Measurements from ENCODE around the gene TALDO1. TPM values are rescaled to one million over a fixed set of nuclear protein-coding genes. Genes with fewer than 3 reads are reported as not detected.

TALDO1 gene
- total RNA-seq, 1 experiment from 2014 or later, result 268 TPM

GRCh38 chr11:770642-771616, 23.7 kb downstream of the TALDO1 start:
- Histone ChIP-seq H3K9me3 (ENCODE audit: control insufficient read depth, low read depth, low read length) (no peaks in the 10 kb centered on the region), H3T11ph (ENCODE audit: low read length) (no peak overlapping the region), H3K27ac (ENCODE audit: insufficient read length, low read depth, low read length) (no peak overlapping the region), H2AK5ac (ENCODE audit: insufficient read length, low read length) (no peak overlapping the region), H3K4ac (ENCODE audit: low read depth, low read length) (no peak overlapping the region), H3K56ac (ENCODE audit: insufficient read length, low read depth, low read length) (no peak overlapping the region), H2AFZ (ENCODE audit: low read length) (no peak overlapping the region), H3K79me1 (ENCODE audit: insufficient read depth, low read depth, low read length, poor library complexity, severe bottlenecking) (peaks cover 8% of the 10 kb centered on the region), H3K4me2 (ENCODE audit: insufficient read depth, insufficient read length, low read length) (no peak overlapping the region), H3K4me1 (ENCODE audit: insufficient read depth, low read length) (no peaks in the 10 kb centered on the region), H3K14ac (ENCODE audit: insufficient read depth, low read length) (no peak overlapping the region), H2BK12ac (ENCODE audit: insufficient read length, low read depth, low read length) (no peak overlapping the region), H2BK15ac (ENCODE audit: low read depth, low read length) (no peak overlapping the region), H2BK20ac (ENCODE audit: low read depth, low read length, poor library complexity, severe bottlenecking) (no peak overlapping the region), H4K5ac (ENCODE audit: insufficient read length, low read depth, low read length) (no peak overlapping the region), H3K79me2 (ENCODE audit: insufficient read depth, low read length) (peaks cover 4% of the 10 kb centered on the region; the same call in 1 of the 2 replicates), H4K20me1 (ENCODE audit: control insufficient read depth, insufficient read depth, insufficient read length) (no peaks in the 10 kb centered on the region), H4K8ac (replicated peaks; ENCODE audit: insufficient read length, low read depth, low read length) (no peak overlapping the region), H3K9ac (ENCODE audit: extremely low read depth, insufficient read length, low read length) (no peak overlapping the region), H2BK5ac (ENCODE audit: insufficient read length, low read length) (no peak overlapping the region), H3K27me3 (ENCODE audit: insufficient read depth, low read length) (no peaks in the 10 kb centered on the region), H2BK120ac (ENCODE audit: low read depth, low read length, poor library complexity, severe bottlenecking) (no peak overlapping the region), H4K91ac (ENCODE audit: insufficient read length, low read depth, low read length) (no peak overlapping the region), H3K23ac (ENCODE audit: insufficient read length, low read depth, low read length) (no peak overlapping the region), H3K23me2 (ENCODE audit: insufficient read length, low read depth, low read length, poor library complexity, severe bottlenecking) (no peaks in the 10 kb centered on the region), H3K18ac (ENCODE audit: insufficient read length, low read depth, low read length) (no peak overlapping the region)
- Mint-ChIP-seq H3K27me3 (ENCODE audit: low read depth) (no peaks in the 10 kb centered on the region), H3K27ac (no peak overlapping the region), H3K36me3 (ENCODE audit: insufficient read depth in 1 of 3, low read depth in 3 of 3) (peaks cover 6 to 36% (median 28%) of the 10 kb centered on the region in 3 experiments; a peak in 6 of 7 replicates), H3K4me3 (no peak overlapping the region), H3K9me3 (no peaks in the 10 kb centered on the region), H3K4me1 (peaks cover 5 to 8% of the 10 kb centered on the region in 2 experiments)
- DNase-seq, result peak; percentile 25
- no peak for TF ChIP-seq CTCF (conservative IDR thresholded peaks at IDR 0.05)
- no CpG with 5 or more reads among the region's 32 CpGs for WGBS (ENCODE audit: extremely low coverage, insufficient read length, low lambda C conversion rate)

Measured in H9 (cell line).